WI38 (cell line): ENCODE results near the gene SLC35B2.

ENCODE experiments used
- H3K4me3 ChIP-seq: 2 replicates; pipeline ENCODE4 v1.5.1; 2011; ENCODE audit warnings: low read depth, mild to moderate bottlenecking, control low read depth, low read length
- CTCF ChIP-seq: IDR thresholded peaks from 2 replicates; pipeline ENCODE4 v1.5.1; 2012; ENCODE audit warnings: low read depth, mild to moderate bottlenecking, control low read depth, low read length

The SLC35B2 gene

GRCh38 chr6:44230034-44230675 is 27.2 kb downstream of the SLC35B2 start:
- H3K4me3 ChIP-seq, result no peak overlapping the region
- no peak for TF ChIP-seq CTCF

GRCh38 chr6:44229376-44230033 is 27.8 kb downstream of the SLC35B2 start:
- no peak overlapping the region for H3K4me3 ChIP-seq
- no peak for TF ChIP-seq CTCF

GRCh38 chr6:44228836-44229235 is 28.5 kb downstream of the SLC35B2 start:
- no peak overlapping the region for H3K4me3 ChIP-seq
- no peak for TF ChIP-seq CTCF

GRCh38 chr6:44228433-44228832 is 28.9 kb downstream of the SLC35B2 start:
- no peak for TF ChIP-seq CTCF
- H3K4me3 ChIP-seq, result no peak overlapping the region

GRCh38 chr6:44228031-44228430 is 29.3 kb downstream of the SLC35B2 start:
- TF ChIP-seq CTCF, result no peak

GRCh38 chr6:44227148-44227793 is 30.1 kb downstream of the SLC35B2 start:
- no peak overlapping the region for H3K4me3 ChIP-seq
- TF ChIP-seq CTCF, result no peak

More at GRCh38 chr6:44228031-44228430, 29.3 kb downstream of the SLC35B2 start:
- H3K4me3 ChIP-seq, result no peak overlapping the region
